ENCODE data around the gene PITX3. TPM values are rescaled to one million over a fixed set of nuclear protein-coding genes. Genes with fewer than 3 reads are reported as not detected.

The PITX3 gene
- polyA plus RNA-seq, 1 donor from 2014 or later: not detected

- no peaks in the 10 kb centered on the region for H3K79me2 ChIP-seq (replicated peaks; ENCODE audit: insufficient read depth, low read length)
- no peaks in the 10 kb centered on the region for H4K20me1 ChIP-seq (ENCODE audit: insufficient read depth)
- no peak overlapping the region for H3K27ac ChIP-seq (ENCODE audit: low read length)
Observed at GRCh38 chr10:102202386-102202785, 38.9 kb downstream of the PITX3 start.

DNA sequence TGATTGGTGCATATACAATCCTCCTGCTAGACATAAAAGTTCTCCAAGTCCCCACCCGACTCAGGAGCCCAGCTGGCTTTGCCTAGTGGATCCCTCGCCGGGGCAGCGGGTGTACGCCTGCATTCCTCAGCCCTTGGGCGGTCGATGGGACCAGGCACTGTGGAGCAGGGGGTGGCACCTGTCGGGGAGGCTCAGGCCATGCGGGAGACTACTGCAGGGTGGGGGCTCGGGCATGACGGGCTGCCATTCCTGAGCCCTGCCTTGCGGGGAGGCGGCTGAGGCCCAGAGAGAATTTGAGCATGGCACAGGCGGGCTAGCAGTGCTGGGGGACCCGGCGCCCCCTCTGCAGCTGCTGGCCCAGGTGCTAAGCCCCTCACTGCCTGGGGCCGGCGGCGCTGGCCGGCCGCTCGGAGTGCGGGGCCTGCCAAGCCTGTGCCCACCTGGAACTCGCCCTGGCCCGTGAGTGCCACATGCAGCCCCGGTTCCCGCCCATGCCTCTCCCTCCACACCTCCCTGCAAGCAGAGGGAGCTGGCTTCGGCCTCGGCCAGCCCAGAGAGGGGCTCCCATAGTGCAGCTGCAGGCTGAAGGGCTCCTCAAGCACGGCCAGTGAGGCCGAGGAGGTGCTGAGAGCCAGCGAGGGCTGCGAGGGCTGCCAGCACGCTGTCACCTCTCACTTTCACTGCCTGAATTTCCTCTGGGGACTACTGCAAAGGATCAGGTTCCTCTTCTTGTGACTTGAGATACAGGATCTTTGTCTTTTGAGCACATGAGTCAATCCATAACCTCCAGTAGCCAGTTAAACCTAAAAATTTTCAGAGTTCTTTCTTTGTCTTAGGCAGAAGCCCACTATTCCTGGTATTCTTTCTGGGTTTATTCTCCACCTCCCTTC, 40.3 kb downstream of the PITX3 start:
- H3K27me3 ChIP-seq (ENCODE audit: insufficient read depth, low read depth, low read length): no peaks in the 10 kb centered on the region
- TF ChIP-seq MXI1 (conservative IDR thresholded peaks at IDR 0.05; ENCODE audit: poor library complexity, severe bottlenecking) (no peak), TAF1 (IDR thresholded peaks at IDR 0.05; ENCODE audit: low read depth) (no peak), EZH2 (IDR thresholded peaks at IDR 0.05; ENCODE audit: borderline replicate concordance, insufficient read depth, low read length, poor library complexity, severe bottlenecking) (no peak), POLR2AphosphoS5 (IDR thresholded peaks at IDR 0.05) (no peak), EP300 (conservative IDR thresholded peaks at IDR 0.05; ENCODE audit: poor library complexity, severe bottlenecking) (no peak), RAD21 (conservative IDR thresholded peaks at IDR 0.05) (no peak), REST (IDR thresholded peaks at IDR 0.05; ENCODE audit: borderline replicate concordance) (no peak), SMC3 (conservative IDR thresholded peaks at IDR 0.05; ENCODE audit: poor library complexity) (no peak), CTCF (IDR thresholded peaks at IDR 0.05; ENCODE audit: poor library complexity, severe bottlenecking) (no peak)
- no peaks in the 10 kb centered on the region for H3F3A ChIP-seq (ENCODE audit: insufficient read depth, low read length, poor library complexity, severe bottlenecking)
- no peaks in the 10 kb centered on the region for H3K9me2 ChIP-seq (ENCODE audit: insufficient read depth, low read length)
- H3K9me3 ChIP-seq (ENCODE audit: low read length): no peaks in the 10 kb centered on the region
- no peaks in the 10 kb centered on the region for H3K36me3 ChIP-seq (ENCODE audit: insufficient read depth, low read length)
- no peak overlapping the region for H2AFZ ChIP-seq (ENCODE audit: low read depth, low read length)
- H3K79me2 ChIP-seq (replicated peaks; ENCODE audit: insufficient read depth, low read length): no peaks in the 10 kb centered on the region
- no peak overlapping the region for H3K4me2 ChIP-seq (ENCODE audit: low read length)
- no peak overlapping the region for H3K9ac ChIP-seq (ENCODE audit: low read length)
- H4K20me1 ChIP-seq (ENCODE audit: insufficient read depth): no peaks in the 10 kb centered on the region
- no peak overlapping the region for H3K4me3 ChIP-seq (ENCODE audit: low read length)
- H3K27ac ChIP-seq (ENCODE audit: low read length): no peak overlapping the region

More at GRCh38 chr10:102202386-102202785, 38.9 kb downstream of the PITX3 start:
- Histone ChIP-seq H3K27me3 (ENCODE audit: insufficient read depth, low read depth, low read length) (no peaks in the 10 kb centered on the region), H3K4me3 (ENCODE audit: low read length) (no peak overlapping the region), H3K9me3 (ENCODE audit: low read length) (no peaks in the 10 kb centered on the region), H3K4me2 (ENCODE audit: low read length) (no peak overlapping the region), H3K9ac (ENCODE audit: low read length) (no peak overlapping the region), H3F3A (ENCODE audit: insufficient read depth, low read length, poor library complexity, severe bottlenecking) (no peaks in the 10 kb centered on the region), H3K9me2 (ENCODE audit: insufficient read depth, low read length) (no peaks in the 10 kb centered on the region), H3K36me3 (ENCODE audit: insufficient read depth, low read length) (no peaks in the 10 kb centered on the region), H2AFZ (ENCODE audit: low read depth, low read length) (no peak overlapping the region)
- no peak for TF ChIP-seq MXI1 (conservative IDR thresholded peaks at IDR 0.05; ENCODE audit: poor library complexity, severe bottlenecking)
- TF ChIP-seq POLR2AphosphoS5 (IDR thresholded peaks at IDR 0.05): no peak
- TF ChIP-seq EP300 (conservative IDR thresholded peaks at IDR 0.05; ENCODE audit: poor library complexity, severe bottlenecking): no peak
